Immature natural killer cell (primary cell): ENCODE results near the gene EEIG1. TPM values are rescaled to one million over a fixed set of nuclear protein-coding genes. Genes with fewer than 3 reads are reported as not detected.

Source experiments
- DNase-seq, 3 donors: peaks; one replicate each; pipeline ENCODE4 v3.0.0; 2022; ENCODE audit warnings: mixed read lengths in 1 of 3
- H3K27ac Mint-ChIP-seq, 6 donors: one replicate each; pipeline ENCODE4 v1.8.0; 2020; ENCODE audit warnings: mixed read lengths in 6 of 6, mild to moderate bottlenecking in 5 of 6, inconsistent platforms in 4 of 6, moderate library complexity in 3 of 6
- H3K27me3 Mint-ChIP-seq, 3 donors: one replicate each; pipeline ENCODE4 v1.8.0; 2020 to 2021; ENCODE audit warnings: low read depth in 3 of 3, mild to moderate bottlenecking in 3 of 3, mixed read lengths in 3 of 3, moderate library complexity in 3 of 3, inconsistent platforms in 1 of 3
- H3K36me3 Mint-ChIP-seq, 3 donors: one replicate each; pipeline ENCODE4 v1.8.0; 2020; ENCODE audit warnings: mixed read lengths in 3 of 3, inconsistent platforms in 2 of 3, mild to moderate bottlenecking in 2 of 3
- H3K4me1 Mint-ChIP-seq, 2 donors: one replicate each; pipeline ENCODE4 v1.8.0; 2020; ENCODE audit warnings: inconsistent platforms in 2 of 2, mild to moderate bottlenecking in 2 of 2, mixed read lengths in 2 of 2, moderate library complexity in 1 of 2
- H3K4me3 Mint-ChIP-seq, 5 donors: one replicate each; pipeline ENCODE4 v1.8.0; 2020; ENCODE audit warnings: mild to moderate bottlenecking in 5 of 5, mixed read lengths in 5 of 5, inconsistent platforms in 3 of 5, moderate library complexity in 3 of 5
- H3K9me3 Mint-ChIP-seq, 6 donors: one replicate each; pipeline ENCODE4 v1.8.0; 2020; ENCODE audit warnings: mild to moderate bottlenecking in 6 of 6, mixed read lengths in 6 of 6, inconsistent platforms in 4 of 6, moderate library complexity in 3 of 6
- polyA plus RNA-seq, 3 donors: library from polyadenylated mRNA; unstranded; fragments of 300-500 nt; fragmentation: Illumina TruSeq; gene quantifications; one replicate each; pipeline ENCODE4 v1.2.3, GENCODE V29; 2021

EEIG1 gene
- polyA plus RNA-seq, 3 donors from 2014 or later: 7.6 to 19.6 (median 14.7) TPM

- no peak for DNase-seq
- Mint-ChIP-seq H3K27ac (peak overlapping the region in 3 of 6 donors; percentile 55 to 93 (median 58)), H3K27me3 (peaks cover 0 to 9% (median 2%) of the 10 kb centered on the region in 3 donors), H3K4me3 (no peak overlapping the region), H3K9me3 (peaks cover 0 to 4% (median 0%) of the 10 kb centered on the region in 6 donors), H3K4me1 (peaks cover 18 to 19% of the 10 kb centered on the region in 2 donors), H3K36me3 (peaks cover 0 to 7% (median 0%) of the 10 kb centered on the region in 3 donors)
Measured at GRCh38 chr9:128009639-128010038, 28.9 kb upstream of the EEIG1 start.

- H3K9me3 Mint-ChIP-seq: peaks cover 0 to 4% (median 0%) of the 10 kb centered on the region in 6 donors
- peaks cover 0 to 7% (median 0%) of the 10 kb centered on the region in 3 donors for H3K36me3 Mint-ChIP-seq
- H3K27ac Mint-ChIP-seq: peak overlapping the region; percentile 77 to 93 (median 90)
- peak overlapping the region in 2 of 5 donors; percentile 44 to 56 for H3K4me3 Mint-ChIP-seq
- peaks cover 18 to 19% of the 10 kb centered on the region in 2 donors for H3K4me1 Mint-ChIP-seq
- no peak for DNase-seq
- H3K27me3 Mint-ChIP-seq: peaks cover 0 to 2% (median 2%) of the 10 kb centered on the region in 3 donors
Measured at GRCh38 chr9:128008171-128008570, 27.4 kb upstream of the EEIG1 start.

- Mint-ChIP-seq H3K27me3 (peaks cover 0 to 2% (median 0%) of the 10 kb centered on the region in 3 donors), H3K9me3 (peaks cover 0 to 4% (median 0%) of the 10 kb centered on the region in 6 donors), H3K36me3 (peaks cover 0 to 7% (median 0%) of the 10 kb centered on the region in 3 donors), H3K27ac (peak overlapping the region; percentile 77 to 93 (median 90)), H3K4me3 (peak overlapping the region; percentile 10 to 64 (median 44)), H3K4me1 (peaks cover 18 to 19% of the 10 kb centered on the region in 2 donors)
- peak; percentile 54 to 60 (median 60) for DNase-seq
Measured at GRCh38 chr9:128007566-128008138, 26.9 kb upstream of the EEIG1 start.

- peaks cover 18 to 19% of the 10 kb centered on the region in 2 donors for H3K4me1 Mint-ChIP-seq
- no peak overlapping the region for H3K4me3 Mint-ChIP-seq
Measured at GRCh38 chr9:128006332-128006996, 25.7 kb upstream of the EEIG1 start.

GRCh38 chr9:128005923-128006322 is 25.1 kb upstream of the EEIG1 start:
- Mint-ChIP-seq H3K27me3 (peaks cover 0 to 3% (median 2%) of the 10 kb centered on the region in 3 donors), H3K4me1 (peaks cover 17 to 19% of the 10 kb centered on the region in 2 donors), H3K4me3 (no peak overlapping the region), H3K9me3 (peaks cover 0 to 4% (median 0%) of the 10 kb centered on the region in 6 donors), H3K36me3 (peaks cover 0 to 7% (median 0%) of the 10 kb centered on the region in 3 donors), H3K27ac (no peak overlapping the region)
- DNase-seq: no peak

More at GRCh38 chr9:128006332-128006996, 25.7 kb upstream of the EEIG1 start:
- no peak for DNase-seq
- H3K9me3 Mint-ChIP-seq: peaks cover 0 to 4% (median 0%) of the 10 kb centered on the region in 6 donors
- H3K27ac Mint-ChIP-seq: peak overlapping the region in 1 of 6 donors; percentile 64
- peaks cover 0 to 7% (median 0%) of the 10 kb centered on the region in 3 donors for H3K36me3 Mint-ChIP-seq
- H3K27me3 Mint-ChIP-seq: peaks cover 0 to 3% (median 2%) of the 10 kb centered on the region in 3 donors

- peaks cover 14 to 19% of the 10 kb centered on the region in 2 donors for H3K4me1 Mint-ChIP-seq
Measured at GRCh38 chr9:128003966-128004604, 23.3 kb upstream of the EEIG1 start.

GRCh38 chr9:128002959-128003358 is 22.2 kb upstream of the EEIG1 start:
- Mint-ChIP-seq H3K4me1 (peaks cover 12 to 15% of the 10 kb centered on the region in 2 donors), H3K27ac (no peak overlapping the region), H3K4me3 (no peak overlapping the region), H3K9me3 (peaks cover 0 to 2% (median 0%) of the 10 kb centered on the region in 6 donors), H3K27me3 (peaks cover 0 to 5% (median 0%) of the 10 kb centered on the region in 3 donors), H3K36me3 (peaks cover 0 to 9% (median 0%) of the 10 kb centered on the region in 3 donors)
- DNase-seq: no peak

More at GRCh38 chr9:128003966-128004604, 23.3 kb upstream of the EEIG1 start:
- no peak overlapping the region for H3K4me3 Mint-ChIP-seq
- no peak overlapping the region for H3K27ac Mint-ChIP-seq
- peaks cover 0 to 4% (median 0%) of the 10 kb centered on the region in 6 donors for H3K9me3 Mint-ChIP-seq
- H3K27me3 Mint-ChIP-seq: peaks cover 0 to 3% (median 0%) of the 10 kb centered on the region in 3 donors
- peaks cover 0 to 10% (median 0%) of the 10 kb centered on the region in 3 donors for H3K36me3 Mint-ChIP-seq
- no peak for DNase-seq

- H3K4me1 Mint-ChIP-seq: peaks cover 3 to 4% of the 10 kb centered on the region in 2 donors
- H3K36me3 Mint-ChIP-seq: peaks cover 0 to 3% (median 0%) of the 10 kb centered on the region in 3 donors
- H3K4me3 Mint-ChIP-seq: no peak overlapping the region
- DNase-seq: no peak
- no peaks in the 10 kb centered on the region for H3K9me3 Mint-ChIP-seq
- peaks cover under 1 to 7% (median 2%) of the 10 kb centered on the region in 3 donors for H3K27me3 Mint-ChIP-seq
- no peak overlapping the region for H3K27ac Mint-ChIP-seq
Measured at GRCh38 chr9:128001779-128002298, 21.1 kb upstream of the EEIG1 start.

- peak overlapping the region in 1 of 6 donors; percentile 31 for H3K27ac Mint-ChIP-seq
- no peak overlapping the region for H3K4me3 Mint-ChIP-seq
- H3K36me3 Mint-ChIP-seq: peaks cover 0 to 3% (median 0%) of the 10 kb centered on the region in 3 donors
- H3K27me3 Mint-ChIP-seq: peaks cover 2 to 7% (median 3%) of the 10 kb centered on the region in 3 donors
- H3K4me1 Mint-ChIP-seq: peaks cover 0 to under 1% of the 10 kb centered on the region in 2 donors
- no peaks in the 10 kb centered on the region for H3K9me3 Mint-ChIP-seq
- DNase-seq: no peak
Measured at GRCh38 chr9:128001151-128001778, 20.5 kb upstream of the EEIG1 start.

- peaks cover 0 to 3% (median 0%) of the 10 kb centered on the region in 3 donors for H3K36me3 Mint-ChIP-seq
- H3K4me3 Mint-ChIP-seq: no peak overlapping the region
- H3K9me3 Mint-ChIP-seq: no peaks in the 10 kb centered on the region
- DNase-seq: no peak
- H3K4me1 Mint-ChIP-seq: no peaks in the 10 kb centered on the region
- H3K27ac Mint-ChIP-seq: no peak overlapping the region
- peaks cover 2 to 10% (median 3%) of the 10 kb centered on the region in 3 donors for H3K27me3 Mint-ChIP-seq
Measured at GRCh38 chr9:127999461-127999860, 18.7 kb upstream of the EEIG1 start.

GRCh38 chr9:127993721-127994120 is 12.9 kb upstream of the EEIG1 start:
- Mint-ChIP-seq H3K4me1 (no peaks in the 10 kb centered on the region), H3K27me3 (peaks cover 3 to 8% (median 5%) of the 10 kb centered on the region in 3 donors), H3K27ac (no peak overlapping the region), H3K36me3 (no peaks in the 10 kb centered on the region), H3K4me3 (no peak overlapping the region), H3K9me3 (no peaks in the 10 kb centered on the region)
- no peak for DNase-seq

GRCh38 chr9:127991757-127992274 is 11.0 kb upstream of the EEIG1 start:
- H3K36me3 Mint-ChIP-seq: no peaks in the 10 kb centered on the region
- H3K27ac Mint-ChIP-seq: no peak overlapping the region
- peaks cover 2 to 5% (median 3%) of the 10 kb centered on the region in 3 donors for H3K27me3 Mint-ChIP-seq
- no peak for DNase-seq
- no peak overlapping the region for H3K4me3 Mint-ChIP-seq
- no peaks in the 10 kb centered on the region for H3K9me3 Mint-ChIP-seq
- no peaks in the 10 kb centered on the region for H3K4me1 Mint-ChIP-seq
